Esophagus muscularis mucosa (tissue), 3 donors: ENCODE data around the gene PDGFA.

Source experiments
- EP300 ChIP-seq: sonication (generic); formaldehyde crosslinking; IDR thresholded peaks from one replicate; pipeline ENCODE4 v1.6.1; 2017; ENCODE audit warnings: antibody characterized with exemption
- POLR2A ChIP-seq: fragments of 450-650 bp; IDR thresholded peaks from one replicate; pipeline ENCODE4 v1.6.1; 2017; ENCODE audit warnings: antibody characterized with exemption, moderate library complexity, mild to moderate bottlenecking, low read depth
- POLR2AphosphoS5 ChIP-seq, 2 donors: sonication (generic); formaldehyde crosslinking; IDR thresholded peaks; one replicate each; pipeline ENCODE4 v1.6.1; 2017; ENCODE audit warnings: antibody characterized with exemption in 2 of 2

DNA sequence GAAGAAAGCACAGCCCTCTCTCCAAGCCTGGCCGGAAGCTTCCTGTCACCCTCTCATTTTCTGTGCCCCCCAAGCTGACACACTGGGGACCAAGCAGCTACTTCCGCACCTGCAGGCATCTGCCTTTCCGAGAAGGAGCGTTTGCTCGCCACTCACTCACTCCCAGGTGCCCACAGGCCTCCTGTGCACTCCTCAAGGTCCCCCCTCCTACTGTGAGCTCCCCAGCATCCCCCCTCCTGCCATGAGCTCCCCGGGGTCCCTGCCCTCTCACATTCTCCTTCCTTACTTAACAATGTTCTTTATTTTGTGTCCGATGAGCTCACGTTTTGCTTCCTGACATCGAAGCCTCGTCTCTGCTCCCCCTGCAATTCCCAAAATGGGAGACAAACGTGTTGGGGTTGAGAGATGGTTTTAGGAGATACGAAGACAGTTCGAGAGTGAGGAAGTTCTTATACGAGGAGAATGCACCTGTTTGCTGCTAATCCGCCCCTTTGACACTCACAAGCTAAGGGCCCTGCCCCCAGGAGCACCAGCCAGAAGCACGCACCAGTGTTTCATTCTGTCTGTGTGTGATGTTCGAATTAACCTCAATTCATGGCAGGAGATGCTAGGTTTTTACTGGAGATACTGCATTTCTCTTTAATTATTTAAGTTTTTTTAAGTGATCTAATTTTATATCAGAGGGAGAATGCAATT, 70.2 kb downstream of the PDGFA start:
- no peak for TF ChIP-seq POLR2AphosphoS5 (IDR thresholded peaks at IDR 0.05)
- no peak for TF ChIP-seq EP300
- no peak for TF ChIP-seq POLR2A
